ENCODE measurements around the gene NT5C1A.
A peak's percentile ranks its signal among the peaks of the same experiment; 100 is the strongest.

- TF ChIP-seq, protein P1, sequence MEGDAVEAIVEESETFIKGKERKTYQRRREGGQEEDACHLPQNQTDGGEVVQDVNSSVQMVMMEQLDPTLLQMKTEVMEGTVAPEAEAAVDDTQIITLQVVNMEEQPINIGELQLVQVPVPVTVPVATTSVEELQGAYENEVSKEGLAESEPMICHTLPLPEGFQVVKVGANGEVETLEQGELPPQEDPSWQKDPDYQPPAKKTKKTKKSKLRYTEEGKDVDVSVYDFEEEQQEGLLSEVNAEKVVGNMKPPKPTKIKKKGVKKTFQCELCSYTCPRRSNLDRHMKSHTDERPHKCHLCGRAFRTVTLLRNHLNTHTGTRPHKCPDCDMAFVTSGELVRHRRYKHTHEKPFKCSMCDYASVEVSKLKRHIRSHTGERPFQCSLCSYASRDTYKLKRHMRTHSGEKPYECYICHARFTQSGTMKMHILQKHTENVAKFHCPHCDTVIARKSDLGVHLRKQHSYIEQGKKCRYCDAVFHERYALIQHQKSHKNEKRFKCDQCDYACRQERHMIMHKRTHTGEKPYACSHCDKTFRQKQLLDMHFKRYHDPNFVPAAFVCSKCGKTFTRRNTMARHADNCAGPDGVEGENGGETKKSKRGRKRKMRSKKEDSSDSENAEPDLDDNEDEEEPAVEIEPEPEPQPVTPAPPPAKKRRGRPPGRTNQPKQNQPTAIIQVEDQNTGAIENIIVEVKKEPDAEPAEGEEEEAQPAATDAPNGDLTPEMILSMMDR (IDR thresholded peaks at IDR 0.05): peak; percentile 41 to 74 (median 69)
- no peak for TF ChIP-seq POLR2A (IDR thresholded peaks at IDR 0.05)
Measured at GRCh38 chr1:39720094-39720999, 48.4 kb upstream of the NT5C1A start.

All from breast epithelium (tissue), 3 donors.